ENCODE results near the gene MAPK8IP3.

The MAPK8IP3 gene

GRCh38 chr16:1816396-1817275 lies 110.6 kb downstream of the MAPK8IP3 start:
- no peak for DNase-seq

- DNase-seq: no peak
Measured at GRCh38 chr16:1817276-1817589, 111.2 kb downstream of the MAPK8IP3 start.

- DNase-seq: no peak
Measured at GRCh38 chr16:1817716-1818115, 111.7 kb downstream of the MAPK8IP3 start.

GRCh38 chr16:1818204-1818872 lies 112.3 kb downstream of the MAPK8IP3 start:
- DNase-seq: no peak

GRCh38 chr16:1818873-1819525 lies 113.0 kb downstream of the MAPK8IP3 start:
- no peak for DNase-seq

GRCh38 chr16:1819611-1820010 lies 113.6 kb downstream of the MAPK8IP3 start:
- DNase-seq: no peak
